BLaER1 treated with 17β-estradiol and CSF1 and Interleukin-3, amounts not matched to agents 10 nM and 100 nM (cell line): ENCODE results near the gene KRTAP10-4.
"Not testable (repeated sequence)": the region's sequence is repeated elsewhere in the genome, so short reads cannot be mapped to it uniquely, and the experiment has no call there.

Experiments used
- H3K27ac ChIP-seq, 11 experiments: shearing (Covaris generic); formaldehyde crosslinking; 2 replicates each; pipeline ENCODE4 v1.8.1; 2022
- H3K27me3 ChIP-seq, 11 experiments: shearing (Covaris generic); formaldehyde crosslinking; 2 replicates each; pipeline ENCODE4 v1.8.1; 2022
- H3K36me3 ChIP-seq, 11 experiments: shearing (Covaris generic); formaldehyde crosslinking; 2 replicates each; pipeline ENCODE4 v1.8.1; 2022
- H3K4me1 ChIP-seq, 10 experiments: shearing (Covaris generic); formaldehyde crosslinking; 2 replicates each; pipeline ENCODE4 v1.8.1; 2022
- H3K4me2 ChIP-seq, 11 experiments: shearing (Covaris generic); formaldehyde crosslinking; 2 replicates each; pipeline ENCODE4 v1.8.1; 2022
- H3K4me3 ChIP-seq, 10 experiments: shearing (Covaris generic); formaldehyde crosslinking; 2 replicates each; pipeline ENCODE4 v1.8.1; 2022
- H3K9ac ChIP-seq, 11 experiments: shearing (Covaris generic); formaldehyde crosslinking; 2 replicates each; pipeline ENCODE4 v1.8.1; 2022
- H3K9me3 ChIP-seq, 11 experiments: shearing (Covaris generic); formaldehyde crosslinking; replicated peaks in 1 of 11; 2 replicates each; pipeline ENCODE4 v1.8.1; 2022
- H4K20me1 ChIP-seq, 11 experiments: shearing (Covaris generic); formaldehyde crosslinking; 2 replicates each; pipeline ENCODE4 v1.8.1; 2022
- Cebpa-rat ChIP-seq, 11 experiments: shearing (Covaris generic); IDR thresholded peaks; 2 replicates each; pipeline ENCODE4 v1.8.1; 2022

Gene KRTAP10-4, protein sequence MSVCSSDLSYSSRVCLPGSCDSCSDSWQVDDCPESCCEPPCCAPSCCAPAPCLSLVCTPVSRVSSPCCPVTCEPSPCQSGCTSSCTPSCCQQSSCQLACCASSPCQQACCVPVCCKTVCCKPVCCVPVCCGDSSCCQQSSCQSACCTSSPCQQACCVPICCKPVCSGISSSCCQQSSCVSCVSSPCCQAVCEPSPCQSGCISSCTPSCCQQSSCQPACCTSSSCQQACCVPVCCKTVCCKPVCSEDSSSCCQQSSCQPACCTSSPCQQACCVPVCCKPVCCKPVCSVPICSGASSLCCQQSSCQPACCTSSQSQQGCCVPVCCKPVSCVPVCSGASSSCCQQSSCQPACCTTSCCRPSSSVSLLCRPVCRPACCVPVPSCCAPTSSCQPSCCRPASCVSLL

DNA sequence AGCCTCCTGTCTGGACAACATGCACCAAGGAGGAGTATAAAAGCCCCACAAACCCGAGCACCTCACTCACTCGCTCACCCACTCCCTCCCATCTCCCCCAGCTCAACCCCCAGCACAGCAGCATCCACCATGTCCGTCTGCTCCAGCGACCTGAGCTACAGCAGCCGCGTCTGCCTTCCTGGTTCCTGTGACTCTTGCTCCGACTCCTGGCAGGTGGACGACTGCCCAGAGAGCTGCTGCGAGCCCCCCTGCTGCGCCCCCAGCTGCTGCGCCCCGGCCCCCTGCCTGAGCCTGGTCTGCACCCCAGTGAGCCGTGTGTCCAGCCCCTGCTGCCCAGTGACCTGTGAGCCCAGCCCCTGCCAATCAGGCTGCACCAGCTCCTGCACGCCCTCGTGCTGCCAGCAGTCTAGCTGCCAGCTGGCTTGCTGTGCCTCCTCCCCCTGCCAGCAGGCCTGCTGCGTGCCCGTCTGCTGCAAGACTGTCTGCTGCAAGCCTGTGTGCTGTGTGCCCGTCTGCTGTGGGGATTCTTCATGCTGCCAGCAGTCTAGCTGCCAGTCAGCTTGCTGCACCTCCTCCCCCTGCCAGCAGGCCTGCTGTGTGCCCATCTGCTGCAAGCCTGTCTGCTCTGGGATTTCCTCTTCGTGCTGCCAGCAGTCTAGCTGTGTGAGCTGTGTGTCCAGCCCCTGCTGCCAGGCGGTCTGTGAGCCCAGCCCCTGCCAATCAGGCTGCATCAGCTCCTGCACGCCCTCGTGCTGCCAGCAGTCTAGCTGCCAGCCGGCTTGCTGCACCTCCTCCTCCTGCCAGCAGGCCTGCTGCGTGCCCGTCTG, at the start of gene KRTAP10-4:
KRTAP10-4 (plus strand) TSS at position 100 of the 827 bp plus-strand sequence; CDS start at position 130, 30 bp downstream.
- H4K20me1 ChIP-seq, H3K4me2 ChIP-seq, H3K36me3 ChIP-seq, H3K27ac ChIP-seq, H3K4me3 ChIP-seq, H3K4me1 ChIP-seq, H3K27me3 ChIP-seq, H3K9ac ChIP-seq: not testable (repeated sequence)
- peaks cover 38 to 52% (median 45%) of the 10 kb centered on the region in 11 experiments for H3K9me3 ChIP-seq

DNA sequence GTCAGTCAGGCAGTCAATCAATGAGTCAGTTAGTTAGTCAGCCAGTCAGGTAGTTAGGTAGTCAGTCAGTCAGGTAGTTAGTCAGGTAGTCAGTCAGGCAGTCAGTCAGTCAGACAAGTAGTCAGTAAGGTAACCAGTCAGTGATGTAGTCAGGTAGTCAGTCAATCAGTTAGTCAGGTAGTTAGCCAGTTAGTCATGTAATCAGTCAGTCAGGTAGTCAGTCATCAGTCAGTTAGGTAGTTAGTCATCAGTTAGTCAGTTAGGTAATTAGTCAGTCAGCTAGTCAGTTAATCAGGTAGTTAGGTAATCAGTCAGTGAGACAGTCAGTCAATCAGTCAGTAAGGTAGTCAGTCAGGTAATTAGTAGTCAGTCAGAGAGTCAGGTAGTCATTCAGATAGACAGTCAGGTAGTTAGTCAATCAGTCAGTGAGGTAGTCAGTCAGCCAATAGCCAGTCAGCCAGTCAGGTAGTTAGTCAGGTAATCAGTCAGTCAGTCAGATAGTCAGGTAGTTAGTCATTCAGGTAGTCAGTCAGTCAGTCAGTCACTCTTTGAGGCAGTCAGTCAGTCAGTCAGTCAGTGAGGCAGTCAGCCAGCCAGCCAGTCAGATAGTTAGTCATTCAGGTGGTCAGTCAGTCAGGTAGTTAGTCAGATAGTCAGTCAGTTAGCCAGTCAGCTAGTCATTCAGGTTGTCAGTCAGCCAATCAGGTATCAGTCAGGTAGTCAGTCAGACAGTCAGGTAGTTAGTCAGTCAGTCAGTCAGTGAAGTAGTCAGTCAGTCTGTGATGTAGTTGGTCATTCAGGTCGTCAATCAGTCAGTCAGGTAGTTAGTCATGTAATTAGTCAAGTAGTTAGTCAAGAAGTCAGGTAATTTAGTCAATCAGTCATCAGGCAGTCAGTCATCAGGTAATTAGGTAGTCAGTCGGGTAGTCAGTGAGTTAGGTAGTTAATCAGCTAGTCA, 48.8 kb upstream of the KRTAP10-4 start:
- H3K9ac ChIP-seq, result no peak overlapping the region
- peaks cover 13 to 30% (median 24%) of the 10 kb centered on the region in 11 experiments; a peak in 21 of 22 replicates for H3K9me3 ChIP-seq
- no peak overlapping the region for H3K4me3 ChIP-seq
- H3K27ac ChIP-seq, result no peak overlapping the region
- no peak for TF ChIP-seq Cebpa-rat (IDR thresholded peaks at IDR 0.05)
- no peaks in the 10 kb centered on the region for H3K4me1 ChIP-seq
- no peak overlapping the region for H3K4me2 ChIP-seq
- H3K27me3 ChIP-seq, result no peaks in the 10 kb centered on the region
- H4K20me1 ChIP-seq, result no peaks in the 10 kb centered on the region
- no peaks in the 10 kb centered on the region for H3K36me3 ChIP-seq

DNA sequence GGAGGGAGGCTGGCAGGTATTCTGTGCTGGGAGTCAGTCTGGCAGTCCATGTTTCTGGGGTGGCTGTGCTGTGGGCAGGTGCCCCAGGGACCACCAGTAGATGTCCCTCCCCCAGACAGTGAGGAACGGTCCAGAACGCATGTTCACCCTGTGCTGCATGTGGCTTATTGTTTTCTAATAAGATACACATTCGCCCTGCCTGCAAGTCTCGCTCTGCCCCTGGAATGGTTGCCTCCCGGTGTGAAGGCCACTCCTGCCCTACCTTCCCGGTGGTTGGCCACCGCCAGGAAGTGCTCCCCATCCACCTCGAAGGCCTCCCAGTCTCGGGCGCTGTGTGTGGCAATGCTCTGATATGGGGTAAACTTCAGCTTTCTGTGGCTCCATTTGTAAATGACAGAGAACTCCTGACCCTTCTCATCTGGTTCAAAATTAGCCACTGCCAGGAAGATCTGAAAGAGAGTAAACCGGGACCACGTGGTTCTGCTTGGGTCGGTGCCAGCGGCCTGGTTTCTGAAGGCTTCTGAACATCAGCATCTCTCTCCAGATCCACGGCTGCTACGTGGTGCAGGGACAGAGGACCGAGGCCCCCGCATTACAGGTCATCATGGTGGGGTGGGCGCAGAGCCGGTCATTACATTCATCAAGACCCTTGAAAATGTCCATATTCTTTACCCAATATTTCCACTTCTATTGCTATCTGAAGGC, 48.0 kb upstream of the KRTAP10-4 start:
- H3K4me2 ChIP-seq, result no peak overlapping the region
- no peaks in the 10 kb centered on the region for H3K4me1 ChIP-seq
- peaks cover 13 to 30% (median 24%) of the 10 kb centered on the region in 11 experiments; a peak in 21 of 22 replicates for H3K9me3 ChIP-seq
- no peak overlapping the region for H3K27ac ChIP-seq
- H4K20me1 ChIP-seq, result no peaks in the 10 kb centered on the region
- H3K4me3 ChIP-seq, result no peak overlapping the region
- no peak overlapping the region for H3K9ac ChIP-seq
- TF ChIP-seq Cebpa-rat (IDR thresholded peaks at IDR 0.05), result no peak
- H3K27me3 ChIP-seq, result no peaks in the 10 kb centered on the region
- H3K36me3 ChIP-seq, result no peaks in the 10 kb centered on the region

DNA sequence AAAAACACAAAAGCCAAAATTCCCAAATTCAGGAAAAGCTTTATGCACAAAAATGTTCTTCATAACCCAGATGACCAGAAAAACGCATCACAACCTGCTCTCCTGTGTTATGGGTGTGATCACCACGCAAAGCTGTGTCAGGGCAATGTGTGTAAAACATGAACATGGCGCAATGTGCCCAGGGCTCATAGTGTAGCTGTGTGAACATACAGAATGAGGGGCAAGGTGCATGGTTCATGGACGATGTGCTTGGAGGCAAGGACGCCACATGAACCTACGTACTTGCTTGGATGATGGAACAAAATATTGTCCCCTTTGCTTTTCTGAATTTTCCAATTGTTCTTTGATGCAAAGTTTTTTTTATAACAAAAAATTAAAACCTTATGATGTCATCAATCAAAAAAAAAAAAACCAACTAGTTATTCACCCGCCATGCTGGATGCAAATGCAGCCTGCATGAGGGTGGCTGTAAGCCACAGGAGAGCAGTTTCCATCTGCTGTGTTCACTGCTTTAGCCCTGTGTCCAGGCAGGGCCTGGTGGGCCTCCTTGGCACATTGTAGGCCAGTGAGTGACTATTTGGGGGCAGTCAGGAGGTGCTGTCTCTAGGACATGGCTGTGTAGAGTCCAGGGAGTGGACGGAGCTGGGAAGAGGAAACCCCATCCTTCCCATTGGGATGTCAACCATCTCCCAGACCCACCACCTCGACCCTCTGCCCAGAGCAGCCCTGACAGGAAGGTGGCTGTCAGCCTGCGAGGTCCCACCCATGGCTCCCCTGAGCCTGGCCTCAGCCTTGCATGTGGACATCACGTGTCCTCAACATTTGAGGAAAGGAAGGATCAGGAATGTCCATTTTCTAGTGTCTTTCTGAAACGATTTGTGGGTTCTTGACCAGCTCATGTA, 47.2 kb upstream of the KRTAP10-4 start:
- H3K9ac ChIP-seq, result no peak overlapping the region
- no peak overlapping the region for H3K4me2 ChIP-seq
- no peaks in the 10 kb centered on the region for H3K4me1 ChIP-seq
- no peak overlapping the region for H3K4me3 ChIP-seq
- H4K20me1 ChIP-seq, result no peaks in the 10 kb centered on the region
- no peak overlapping the region for H3K27ac ChIP-seq
- no peaks in the 10 kb centered on the region for H3K36me3 ChIP-seq
- H3K27me3 ChIP-seq, result no peaks in the 10 kb centered on the region
- no peak for TF ChIP-seq Cebpa-rat (IDR thresholded peaks at IDR 0.05)
- peaks cover 13 to 30% (median 24%) of the 10 kb centered on the region in 11 experiments; a peak in 21 of 22 replicates for H3K9me3 ChIP-seq

DNA sequence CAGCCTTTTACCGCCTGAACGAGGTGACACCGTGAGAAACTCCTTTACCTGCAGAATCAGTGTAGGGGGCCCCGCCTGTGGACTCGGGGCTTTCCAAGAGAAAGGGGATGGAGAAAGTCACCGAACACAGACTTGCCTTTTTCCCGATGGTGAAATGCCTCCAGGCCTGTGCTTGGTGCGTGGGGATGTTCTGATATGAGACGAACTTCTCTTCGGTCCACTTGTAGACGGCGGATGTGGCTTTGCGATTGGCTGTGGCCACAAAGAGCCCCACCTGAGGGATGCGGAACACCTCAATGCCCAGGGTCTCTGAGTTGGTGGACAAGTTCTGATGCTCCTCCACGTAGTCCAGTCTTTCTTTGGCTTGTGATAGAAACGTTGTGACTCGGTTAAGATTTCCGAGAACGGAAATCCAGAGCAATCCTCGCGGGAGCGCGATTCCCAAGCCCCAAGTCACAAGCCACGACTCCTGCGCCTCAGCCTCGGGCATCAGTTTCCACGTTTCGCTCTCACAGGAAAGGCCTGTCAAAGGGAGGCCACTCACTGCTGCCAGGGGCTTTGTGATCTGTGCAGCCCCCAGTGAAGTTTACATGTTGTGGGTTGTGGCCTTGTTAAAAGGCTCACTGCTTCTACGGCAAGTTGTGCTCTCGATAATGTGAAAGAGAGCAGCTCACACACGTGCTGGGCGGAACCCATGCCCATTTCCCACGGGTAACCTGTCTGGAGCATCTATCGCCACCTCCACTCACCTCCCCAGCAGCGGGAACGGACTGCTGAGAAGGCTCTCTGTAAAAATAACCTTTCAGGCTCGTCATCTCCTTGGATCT, 46.2 kb upstream of the KRTAP10-4 start:
- H3K27ac ChIP-seq, result no peak overlapping the region
- H3K27me3 ChIP-seq, result no peaks in the 10 kb centered on the region
- no peaks in the 10 kb centered on the region for H4K20me1 ChIP-seq
- H3K4me2 ChIP-seq, result no peak overlapping the region
- TF ChIP-seq Cebpa-rat (IDR thresholded peaks at IDR 0.05), result no peak
- H3K4me3 ChIP-seq, result no peak overlapping the region
- H3K36me3 ChIP-seq, result no peaks in the 10 kb centered on the region
- H3K4me1 ChIP-seq, result no peaks in the 10 kb centered on the region
- peaks cover 13 to 30% (median 24%) of the 10 kb centered on the region in 11 experiments; a peak in 21 of 22 replicates for H3K9me3 ChIP-seq
- H3K9ac ChIP-seq, result no peak overlapping the region

DNA sequence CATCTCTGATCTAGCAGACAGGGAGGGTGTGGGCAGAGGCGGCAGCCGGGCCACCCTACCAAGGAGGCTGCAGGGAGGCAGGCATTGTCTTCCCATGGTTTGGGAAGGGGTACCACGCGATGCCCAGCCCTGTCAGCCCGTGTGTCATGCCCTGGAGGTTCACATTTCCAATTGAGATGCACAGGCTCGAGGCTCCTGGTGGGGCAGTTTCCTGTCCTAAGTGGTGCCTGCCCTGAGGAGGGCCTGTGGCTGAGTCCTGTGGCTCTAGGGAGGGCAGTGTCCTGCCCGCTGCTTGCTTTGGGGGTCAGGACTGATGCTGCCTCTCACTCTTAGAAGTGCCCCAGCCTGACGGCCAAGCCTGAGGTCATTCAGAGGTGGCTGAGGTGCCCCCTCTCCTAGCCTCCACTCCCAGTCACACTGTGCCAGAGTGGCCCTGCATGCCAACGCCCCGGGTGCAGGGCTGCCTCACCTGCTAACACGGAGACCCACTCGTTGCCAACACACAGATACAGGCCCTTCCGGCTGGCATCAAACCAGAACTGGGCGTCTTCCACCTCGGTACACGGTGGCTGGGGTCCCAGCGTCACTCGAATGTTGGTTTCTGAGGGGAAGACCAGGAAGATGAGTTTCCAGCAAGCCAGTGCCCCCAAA, 45.4 kb upstream of the KRTAP10-4 start:
- Histone ChIP-seq H3K4me1 (no peaks in the 10 kb centered on the region), H3K9me3 (peaks cover 13 to 27% (median 24%) of the 10 kb centered on the region in 11 experiments; a peak in 21 of 22 replicates), H3K27me3 (no peaks in the 10 kb centered on the region), H3K36me3 (no peaks in the 10 kb centered on the region), H4K20me1 (no peaks in the 10 kb centered on the region), H3K27ac (no peak overlapping the region), H3K4me2 (no peak overlapping the region), H3K9ac (no peak overlapping the region), H3K4me3 (no peak overlapping the region)
- TF ChIP-seq Cebpa-rat (IDR thresholded peaks at IDR 0.05), result no peak

DNA sequence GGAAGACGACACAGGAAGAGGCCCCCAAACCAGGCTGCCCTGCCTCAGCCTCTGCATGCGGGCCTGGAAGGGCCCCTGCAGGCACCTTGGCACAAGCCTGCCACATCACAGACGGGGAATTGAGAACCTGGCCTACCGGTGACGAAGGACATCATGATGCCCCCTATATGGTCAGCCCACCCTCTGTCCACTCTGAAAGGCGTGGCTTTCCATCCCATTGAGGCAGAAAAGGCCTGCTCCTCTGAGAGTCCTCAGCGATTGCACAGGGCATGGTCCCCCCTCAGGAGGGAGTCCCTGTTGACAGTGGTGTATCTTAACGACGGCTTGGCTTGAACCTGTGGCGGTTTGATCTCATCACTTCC, 44.9 kb upstream of the KRTAP10-4 start:
- Histone ChIP-seq H4K20me1 (no peaks in the 10 kb centered on the region), H3K4me1 (no peaks in the 10 kb centered on the region), H3K9ac (no peak overlapping the region), H3K9me3 (peaks cover 13 to 22% (median 19%) of the 10 kb centered on the region in 11 experiments; a peak in 21 of 22 replicates), H3K4me2 (no peak overlapping the region), H3K4me3 (no peak overlapping the region), H3K27me3 (no peaks in the 10 kb centered on the region), H3K36me3 (no peaks in the 10 kb centered on the region), H3K27ac (no peak overlapping the region)
- TF ChIP-seq Cebpa-rat (IDR thresholded peaks at IDR 0.05), result no peak
